ENCODE results near the gene KIF17. TPM values are rescaled to one million over a fixed set of nuclear protein-coding genes. Genes with fewer than 3 reads are reported as not detected.

Gene KIF17
- total and polyA plus RNA-seq, 8 donors, result 0.20 to 1.1 (median 0.69) TPM

- WGBS, 2 donors, result 76 to 86% methylated on average over 3 of the region's 3 CpGs
- ATAC-seq, result no peak
- FAIRE-seq, result no peak
- Histone ChIP-seq H3K27me3 (no peaks in the 10 kb centered on the region), H3K36me3 (peaks cover 5 to 48% (median 15%) of the 10 kb centered on the region in 3 donors), H3K4me1 (no peaks in the 10 kb centered on the region), H3K4me3 (no peak overlapping the region), H3K9me3 (no peaks in the 10 kb centered on the region), H3K27ac (no peak overlapping the region)
- intact Hi-C loops (cut with DNase I), result no loop called here
- DNase-seq, result no peak
- TF ChIP-seq CTCF (IDR thresholded peaks at IDR 0.05), result no peak
These were observed 33.7 kb upstream of the KIF17 start for GRCh38 chr1:20751462-20751990.

GRCh38 chr1:20742671-20743070, 24.9 kb upstream of the KIF17 start:
- H3K9me3 ChIP-seq, result no peaks in the 10 kb centered on the region

GRCh38 chr1:20740781-20741180, 23.0 kb upstream of the KIF17 start:
- Histone ChIP-seq H3K27me3 (no peaks in the 10 kb centered on the region), H3K4me1 (no peaks in the 10 kb centered on the region), H3K27ac (no peak overlapping the region), H3K9me3 (no peaks in the 10 kb centered on the region), H3K36me3 (peaks cover 0 to 52% (median 16%) of the 10 kb centered on the region in 3 donors), H3K4me3 (no peak overlapping the region)
- FAIRE-seq, result no peak
- no peak for DNase-seq
- no peak for ATAC-seq
- intact Hi-C loops (cut with DNase I), result no loop called here
- WGBS, 2 donors, result 68 to 74% methylated on average over 2 of the region's 2 CpGs
- no peak for TF ChIP-seq CTCF (IDR thresholded peaks at IDR 0.05)

More at GRCh38 chr1:20742671-20743070, 24.9 kb upstream of the KIF17 start:
- FAIRE-seq (peak; percentile 13), ATAC-seq (no peak), DNase-seq (no peak)
- Histone ChIP-seq H3K4me3 (no peak overlapping the region), H3K4me1 (no peaks in the 10 kb centered on the region), H3K27ac (no peak overlapping the region), H3K27me3 (no peaks in the 10 kb centered on the region), H3K36me3 (peaks cover 0 to 71% (median 29%) of the 10 kb centered on the region in 3 donors)
- no peak for TF ChIP-seq CTCF (IDR thresholded peaks at IDR 0.05)
- intact Hi-C loops (cut with DNase I), result no loop called here

- H3K36me3 ChIP-seq, result peaks cover 0 to 36% (median 6%) of the 10 kb centered on the region in 3 donors
- WGBS, 2 donors, result 80 to 84% methylated on average over 2 of the region's 2 CpGs
- H3K4me3 ChIP-seq, result no peak overlapping the region
- no peaks in the 10 kb centered on the region for H3K9me3 ChIP-seq
- ATAC-seq, result no peak
- no peak for DNase-seq
- intact Hi-C loops (cut with DNase I), result no loop called here
- no peaks in the 10 kb centered on the region for H3K27me3 ChIP-seq
- H3K27ac ChIP-seq, result no peak overlapping the region
- no peaks in the 10 kb centered on the region for H3K4me1 ChIP-seq
- FAIRE-seq, result no peak
- no peak for TF ChIP-seq CTCF (IDR thresholded peaks at IDR 0.05)
These were observed 21.4 kb upstream of the KIF17 start for GRCh38 chr1:20739225-20739624.

GRCh38 chr1:20735581-20736111, 17.8 kb upstream of the KIF17 start:
- WGBS, 2 donors, result 89 to 92% methylated on average over 7 of the region's 7 CpGs
- Histone ChIP-seq H3K4me3 (no peak overlapping the region), H3K36me3 (peaks cover 0 to 2% (median 0%) of the 10 kb centered on the region in 3 donors), H3K9me3 (no peaks in the 10 kb centered on the region), H3K4me1 (peaks cover 4 to 9% (median 8%) of the 10 kb centered on the region in 3 donors), H3K27ac (no peak overlapping the region), H3K27me3 (no peaks in the 10 kb centered on the region)
- DNase-seq (no peak), ATAC-seq (no peak), FAIRE-seq (no peak)
- intact Hi-C loops (cut with DNase I), result no loop called here
- TF ChIP-seq CTCF (IDR thresholded peaks at IDR 0.05), result no peak
